Skin of body (tissue), 3 donors: Measurements from ENCODE around the gene PRKCSH. TPM values are rescaled to one million over a fixed set of nuclear protein-coding genes. Genes with fewer than 3 reads are reported as not detected.

Source experiments
- DNase-seq: peaks from one replicate; lab custom pipeline; 2025; lab: John Stamatoyannopoulos, UW
- small RNA-seq: library from RNA; depleted of rRNA; stranded (forward); fragments of <200 nt; gene quantifications from one replicate; pipeline ENCODE3, GENCODE V24; 2014; ENCODE audit warnings: low replicate concordance
- total RNA-seq: library from RNA; depleted of rRNA; stranded (reverse); fragments of >200 nt; gene quantifications from one replicate; pipeline ENCODE4 v1.2.3, GENCODE V29; 2014

Gene PRKCSH
- total RNA-seq, 1 donor from 2014 or later = 62.4 TPM

DNA sequence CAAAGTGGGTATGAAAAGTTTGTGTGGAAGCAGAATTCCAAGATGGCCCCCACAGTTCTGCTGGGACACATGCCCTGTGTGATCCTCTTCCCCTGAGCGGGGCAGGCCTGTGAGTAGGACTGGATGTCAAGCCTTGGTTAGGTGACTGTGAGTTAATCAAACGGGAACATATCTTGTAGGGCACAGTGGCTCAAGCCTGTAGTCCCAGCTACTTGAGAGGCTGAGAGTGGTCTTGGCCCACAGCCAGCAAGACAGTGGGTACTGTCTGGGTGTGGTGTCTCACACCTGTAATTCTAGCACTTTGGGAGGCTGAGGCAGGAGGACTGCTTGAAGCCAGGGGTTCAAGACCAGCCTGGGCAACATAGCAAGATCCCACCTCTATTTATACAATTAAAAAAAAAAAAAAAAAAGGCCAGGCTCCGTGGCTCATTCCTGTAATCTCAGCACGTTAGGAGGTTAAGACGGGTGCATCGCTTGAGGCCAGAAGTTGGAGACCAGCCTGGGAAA is 63.8 kb downstream of the PRKCSH start:
- DNase-seq = no peak

DNA sequence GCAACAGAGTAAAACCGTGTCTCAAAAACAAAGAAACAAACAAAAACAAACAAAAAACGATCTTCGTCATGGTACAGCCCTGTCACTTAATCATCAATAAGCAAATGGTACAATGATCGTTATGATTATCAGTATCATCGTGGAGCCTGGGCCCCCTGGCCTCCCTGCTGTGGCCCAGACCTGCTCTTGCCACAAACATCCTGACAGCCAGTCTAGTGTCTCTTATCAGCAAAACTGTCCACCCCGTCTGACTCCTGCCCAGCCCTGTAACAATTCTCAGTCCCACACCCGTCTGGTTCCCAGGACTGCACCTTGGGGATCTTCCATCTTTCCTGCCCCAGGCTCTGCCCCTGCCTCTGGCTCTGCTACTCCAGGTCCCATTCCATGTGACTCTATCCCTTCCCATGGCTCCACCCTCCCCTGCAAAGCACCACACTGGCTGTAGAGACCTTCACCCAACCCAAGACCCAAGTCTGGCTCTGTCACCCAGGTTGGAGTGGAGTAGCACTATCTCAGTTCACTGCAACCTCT is 64.5 kb downstream of the PRKCSH start:
- no peak for DNase-seq

Small RNAs within 50 kb of the gene (small RNA-seq; reads per million reads assigned to genes)
- gene MIR7974 (0.28 reads per million, percentile 26 among the genes with 10 or more reads in this experiment), gene RF00019 (not detected)

Other genes with a start within 250 kb of the PRKCSH start
- 62.5 TPM for gene KANK2, start 238.1 kb upstream of the PRKCSH start, total RNA-seq
- 55.3 TPM for gene ANGPTL8, start 196.0 kb upstream of the PRKCSH start, total RNA-seq
- gene DOCK6, start 173.1 kb upstream of the PRKCSH start, total RNA-seq = 35.0 TPM
- gene TSPAN16, start 139.5 kb upstream of the PRKCSH start, total RNA-seq = not detected
- 29.7 TPM for gene RAB3D, start 96.0 kb upstream of the PRKCSH start, total RNA-seq
- gene TMEM205, start 89.4 kb upstream of the PRKCSH start, total RNA-seq = 35.3 TPM
- 12.4 TPM for gene CCDC159, start 89.1 kb upstream of the PRKCSH start, total RNA-seq
- 5.7 TPM for gene PLPPR2, start 80.2 kb upstream of the PRKCSH start, total RNA-seq
- gene SWSAP1, start 61.0 kb upstream of the PRKCSH start, total RNA-seq = 0.30 TPM
- 3.6 TPM for gene EPOR, start 51.3 kb upstream of the PRKCSH start, total RNA-seq
- gene RGL3, start 16.3 kb upstream of the PRKCSH start, total RNA-seq = 1.8 TPM
- gene ODAD3, start 514 bp upstream of the PRKCSH start, total RNA-seq = 0.20 TPM
- gene ELAVL3, start 45.4 kb downstream of the PRKCSH start, total RNA-seq = 0.20 TPM
- 3.5 TPM for gene ZNF653, start 70.2 kb downstream of the PRKCSH start, total RNA-seq
- gene ECSIT, start 93.5 kb downstream of the PRKCSH start, total RNA-seq = 24.4 TPM
- gene CNN1, start 103.2 kb downstream of the PRKCSH start, total RNA-seq = 10.8 TPM
- gene ELOF1, start 123.6 kb downstream of the PRKCSH start, total RNA-seq = 13.1 TPM
- gene ACP5, start 142.0 kb downstream of the PRKCSH start, total RNA-seq = 8.6 TPM
- 29.2 TPM for gene ZNF627, start 161.8 kb downstream of the PRKCSH start, total RNA-seq